ENCODE results near the gene HDC.

DNA sequence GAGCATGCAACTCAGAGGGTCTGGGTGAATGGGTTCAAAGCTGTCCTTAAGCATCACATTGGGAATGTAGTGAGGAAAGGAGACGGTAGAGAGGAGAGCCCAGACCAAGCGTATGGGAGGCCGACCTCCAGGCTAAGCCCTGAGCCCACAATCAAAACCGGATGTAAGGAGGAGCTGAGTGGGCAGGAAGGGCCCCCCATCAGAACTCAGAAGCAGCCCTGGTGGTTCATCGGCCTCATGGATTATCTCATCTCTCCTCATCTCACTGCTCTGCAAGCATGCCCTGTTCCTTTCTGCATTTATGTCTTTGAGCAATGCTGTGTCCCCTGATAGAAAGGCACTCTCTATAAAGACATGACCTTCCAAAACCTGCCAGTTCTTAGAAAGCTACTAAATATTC is 6.2 kb downstream of the HDC start:
- TF ChIP-seq, protein P1, sequence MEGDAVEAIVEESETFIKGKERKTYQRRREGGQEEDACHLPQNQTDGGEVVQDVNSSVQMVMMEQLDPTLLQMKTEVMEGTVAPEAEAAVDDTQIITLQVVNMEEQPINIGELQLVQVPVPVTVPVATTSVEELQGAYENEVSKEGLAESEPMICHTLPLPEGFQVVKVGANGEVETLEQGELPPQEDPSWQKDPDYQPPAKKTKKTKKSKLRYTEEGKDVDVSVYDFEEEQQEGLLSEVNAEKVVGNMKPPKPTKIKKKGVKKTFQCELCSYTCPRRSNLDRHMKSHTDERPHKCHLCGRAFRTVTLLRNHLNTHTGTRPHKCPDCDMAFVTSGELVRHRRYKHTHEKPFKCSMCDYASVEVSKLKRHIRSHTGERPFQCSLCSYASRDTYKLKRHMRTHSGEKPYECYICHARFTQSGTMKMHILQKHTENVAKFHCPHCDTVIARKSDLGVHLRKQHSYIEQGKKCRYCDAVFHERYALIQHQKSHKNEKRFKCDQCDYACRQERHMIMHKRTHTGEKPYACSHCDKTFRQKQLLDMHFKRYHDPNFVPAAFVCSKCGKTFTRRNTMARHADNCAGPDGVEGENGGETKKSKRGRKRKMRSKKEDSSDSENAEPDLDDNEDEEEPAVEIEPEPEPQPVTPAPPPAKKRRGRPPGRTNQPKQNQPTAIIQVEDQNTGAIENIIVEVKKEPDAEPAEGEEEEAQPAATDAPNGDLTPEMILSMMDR (IDR thresholded peaks at IDR 0.05; ENCODE audit: low read depth, low read length), result no peak
- TF ChIP-seq POLR2A (IDR thresholded peaks at IDR 0.05; ENCODE audit: extremely low read depth, insufficient read length), result no peak
- TF ChIP-seq, protein P2, sequence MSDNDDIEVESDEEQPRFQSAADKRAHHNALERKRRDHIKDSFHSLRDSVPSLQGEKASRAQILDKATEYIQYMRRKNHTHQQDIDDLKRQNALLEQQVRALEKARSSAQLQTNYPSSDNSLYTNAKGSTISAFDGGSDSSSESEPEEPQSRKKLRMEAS (IDR thresholded peaks at IDR 0.05; ENCODE audit: low read depth, low read length), result peak; percentile 27; the same call in 1 of the 2 replicates
